DOHH2 (cell line): ENCODE results near the gene RASAL1.

Source experiments
- CTCF ChIP-seq: fragments of 200-600 bp; sonication (generic); IDR thresholded peaks from one replicate; pipeline ENCODE4 v1.5.1; 2014; ENCODE audit warnings: antibody characterized with exemption, mild to moderate bottlenecking, low read depth, low read length; ENCODE audit not compliant: poor library complexity, severe bottlenecking
- EZH2phosphoT487 ChIP-seq: fragments of 200-600 bp; sonication (generic); IDR thresholded peaks from 2 replicates; pipeline ENCODE4 v1.6.1; 2017; ENCODE audit warnings: borderline replicate concordance, mild to moderate bottlenecking, antibody characterized with exemption, low read length, moderate library complexity, mixed read lengths

DNA sequence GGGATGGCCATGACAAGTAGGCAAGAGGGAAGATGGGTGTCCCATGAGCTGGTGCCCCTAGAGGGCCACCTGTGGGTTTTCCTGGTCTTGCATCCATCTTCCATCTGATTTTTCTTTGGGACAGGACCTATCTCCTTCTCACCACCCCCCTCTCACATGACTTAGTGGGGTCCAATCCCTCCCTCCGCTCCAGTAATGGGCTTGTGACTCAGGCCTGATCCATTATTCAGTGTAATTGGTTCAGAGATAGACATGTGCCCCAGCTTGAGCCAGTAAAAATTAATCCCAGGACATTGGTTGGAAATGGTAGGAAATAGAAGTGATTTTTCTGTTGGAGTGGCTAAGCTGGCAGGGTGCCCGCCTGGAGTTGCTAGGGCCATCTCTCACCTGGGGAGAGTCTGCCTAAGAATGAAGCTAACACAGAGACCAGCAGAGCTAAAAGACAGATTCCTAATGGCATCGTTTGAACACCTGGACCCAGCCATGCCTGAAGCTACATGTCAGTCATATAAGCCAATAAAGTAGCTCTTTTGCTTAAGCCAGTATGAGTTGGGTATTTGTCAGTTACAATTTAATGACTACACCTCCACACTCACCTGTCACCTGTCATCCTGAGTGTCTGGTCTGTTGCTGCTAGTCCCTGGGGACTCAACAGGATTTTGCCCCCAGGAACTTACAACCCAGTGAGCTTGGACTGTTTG, 14.7 kb downstream of the RASAL1 start:
- TF ChIP-seq CTCF (no peak), EZH2phosphoT487 (no peak)
